DOHH2 (cell line): ENCODE data around the gene ATP5F1D.

ENCODE experiments used
- CTCF ChIP-seq: fragments of 200-600 bp; sonication (generic); IDR thresholded peaks from one replicate; pipeline ENCODE4 v1.5.1; 2014; ENCODE audit warnings: antibody characterized with exemption, mild to moderate bottlenecking, low read depth, low read length; ENCODE audit not compliant: poor library complexity, severe bottlenecking
- EZH2phosphoT487 ChIP-seq: fragments of 200-600 bp; sonication (generic); IDR thresholded peaks from 2 replicates; pipeline ENCODE4 v1.6.1; 2017; ENCODE audit warnings: borderline replicate concordance, mild to moderate bottlenecking, antibody characterized with exemption, low read length, moderate library complexity, mixed read lengths

- TF ChIP-seq CTCF (no peak), EZH2phosphoT487 (no peak)
Observed at GRCh38 chr19:1275260-1275975, 33.9 kb downstream of the ATP5F1D start, which contains the start of gene FAM174C.
